ENCODE measurements around the gene TBC1D5. TPM values are rescaled to one million over a fixed set of nuclear protein-coding genes. Genes with fewer than 3 reads are reported as not detected.

Gene TBC1D5
- total and polyA plus RNA-seq, 4 donors, result 11.8 to 75.5 (median 34.5) TPM

GRCh38 chr3:17479681-17480405 lies 262.6 kb downstream of the TBC1D5 start:
- Histone ChIP-seq H3K27ac (ENCODE audit: low read depth in 1 of 2, low read length in 2 of 2) (no peak overlapping the region), H3K4me1 (ENCODE audit: control insufficient read depth in 1 of 2, insufficient read depth in 2 of 2, low read length in 2 of 2) (no peaks in the 10 kb centered on the region), H3K27me3 (ENCODE audit: control insufficient read depth in 1 of 2, insufficient read depth in 2 of 2, low read length in 1 of 2) (no peaks in the 10 kb centered on the region), H3K4me3 (ENCODE audit: low read length in 2 of 2) (no peak overlapping the region), H3K9me3 (ENCODE audit: control insufficient read depth, low read length) (no peaks in the 10 kb centered on the region), H3K36me3 (ENCODE audit: control insufficient read depth in 1 of 2, insufficient read depth in 2 of 2, low read length in 1 of 2) (no peaks in the 10 kb centered on the region)
- ATAC-seq (ENCODE audit: low FRiP score) (no peak), DNase-seq (no peak)
- 98% methylated on average over 16 of the region's 16 CpGs for WGBS, 2 donors
- intact Hi-C loops (cut with DNase I), result no loop called here

DNA sequence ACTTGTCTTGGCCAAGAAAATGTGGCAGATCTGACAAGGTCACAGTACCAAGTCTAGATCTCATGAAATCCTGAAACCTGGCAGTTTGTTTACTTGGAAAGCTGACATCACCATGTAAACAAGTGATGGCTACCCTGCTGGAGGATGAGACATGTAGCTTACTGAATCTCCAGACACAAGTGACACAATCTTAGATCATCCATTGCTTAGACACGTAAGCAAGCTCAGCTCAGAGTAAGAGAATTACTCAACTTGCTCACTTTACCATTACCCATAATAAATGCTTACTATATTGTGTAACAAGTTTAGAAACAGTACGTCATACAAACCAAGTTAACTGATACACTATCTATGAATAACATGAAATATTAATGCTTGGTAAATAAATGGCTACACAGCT lies 263.8 kb downstream of the TBC1D5 start:
- no peaks in the 10 kb centered on the region for H3K4me1 ChIP-seq (ENCODE audit: control insufficient read depth in 1 of 2, insufficient read depth in 2 of 2, low read length in 2 of 2)
- H3K4me3 ChIP-seq (ENCODE audit: low read length in 2 of 2), result no peak overlapping the region
- WGBS, 2 donors, result 76 to 85% methylated on average over 2 of the region's 2 CpGs
- H3K27ac ChIP-seq (ENCODE audit: low read depth in 1 of 2, low read length in 2 of 2), result no peak overlapping the region
- no peak for DNase-seq
- intact Hi-C loops (cut with DNase I), result no loop called here
- ATAC-seq (ENCODE audit: low FRiP score), result no peak
- no peaks in the 10 kb centered on the region for H3K9me3 ChIP-seq (ENCODE audit: control insufficient read depth, low read length)
- H3K27me3 ChIP-seq (ENCODE audit: control insufficient read depth in 1 of 2, insufficient read depth in 2 of 2, low read length in 1 of 2), result no peaks in the 10 kb centered on the region
- no peaks in the 10 kb centered on the region for H3K36me3 ChIP-seq (ENCODE audit: control insufficient read depth in 1 of 2, insufficient read depth in 2 of 2, low read length in 1 of 2)

GRCh38 chr3:17473761-17474160 lies 268.7 kb downstream of the TBC1D5 start:
- peaks cover 0 to 2% of the 10 kb centered on the region in 2 donors for H3K4me1 ChIP-seq (ENCODE audit: control insufficient read depth in 1 of 2, insufficient read depth in 2 of 2, low read length in 2 of 2)
- no peak overlapping the region for H3K4me3 ChIP-seq (ENCODE audit: low read length in 2 of 2)
- no peaks in the 10 kb centered on the region for H3K27me3 ChIP-seq (ENCODE audit: control insufficient read depth in 1 of 2, insufficient read depth in 2 of 2, low read length in 1 of 2)
- intact Hi-C loops (cut with DNase I), result no loop called here
- ATAC-seq (ENCODE audit: low FRiP score), result no peak
- H3K9me3 ChIP-seq (ENCODE audit: control insufficient read depth, low read length), result no peaks in the 10 kb centered on the region
- no peak for DNase-seq
- H3K36me3 ChIP-seq (ENCODE audit: control insufficient read depth in 1 of 2, insufficient read depth in 2 of 2, low read length in 1 of 2), result no peaks in the 10 kb centered on the region
- no peak overlapping the region for H3K27ac ChIP-seq (ENCODE audit: low read depth in 1 of 2, low read length in 2 of 2)

GRCh38 chr3:17469954-17470353 lies 272.5 kb downstream of the TBC1D5 start:
- Histone ChIP-seq H3K27me3 (ENCODE audit: control insufficient read depth in 1 of 2, insufficient read depth in 2 of 2, low read length in 1 of 2) (no peaks in the 10 kb centered on the region), H3K4me3 (ENCODE audit: low read length in 2 of 2) (no peak overlapping the region), H3K27ac (ENCODE audit: low read depth in 1 of 2, low read length in 2 of 2) (no peak overlapping the region), H3K4me1 (ENCODE audit: control insufficient read depth in 1 of 2, insufficient read depth in 2 of 2, low read length in 2 of 2) (peaks cover 0 to 2% of the 10 kb centered on the region in 2 donors), H3K36me3 (ENCODE audit: control insufficient read depth in 1 of 2, insufficient read depth in 2 of 2, low read length in 1 of 2) (no peaks in the 10 kb centered on the region), H3K9me3 (ENCODE audit: control insufficient read depth, low read length) (no peaks in the 10 kb centered on the region)
- WGBS, 2 donors, result 8 to 9% methylated on average over 1 of the region's 1 CpG
- intact Hi-C loops (cut with DNase I), result no loop called here
- DNase-seq (no peak), ATAC-seq (ENCODE audit: low FRiP score) (peak; percentile 56)

DNA sequence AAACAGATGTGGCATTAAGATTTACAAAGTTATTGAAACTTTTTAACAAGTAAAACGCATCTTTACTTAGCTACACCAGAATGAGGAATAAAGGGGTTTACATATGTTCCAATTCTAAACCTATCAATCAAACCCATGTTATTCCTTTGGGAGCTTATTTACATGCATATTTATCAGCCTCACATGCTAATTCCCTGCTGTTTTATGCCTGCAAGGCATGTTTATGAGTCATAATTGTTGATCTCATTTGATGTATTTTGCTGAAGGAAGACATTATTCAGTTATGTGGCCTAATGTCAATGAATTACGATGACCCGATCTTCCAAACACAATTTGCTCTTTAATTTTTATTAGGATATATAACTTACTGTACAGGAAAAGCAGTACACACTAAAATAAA lies 272.9 kb downstream of the TBC1D5 start:
- H3K9me3 ChIP-seq (ENCODE audit: control insufficient read depth, low read length), result no peaks in the 10 kb centered on the region
- no peak overlapping the region for H3K4me3 ChIP-seq (ENCODE audit: low read length in 2 of 2)
- no peaks in the 10 kb centered on the region for H3K36me3 ChIP-seq (ENCODE audit: control insufficient read depth in 1 of 2, insufficient read depth in 2 of 2, low read length in 1 of 2)
- H3K27me3 ChIP-seq (ENCODE audit: control insufficient read depth in 1 of 2, insufficient read depth in 2 of 2, low read length in 1 of 2), result no peaks in the 10 kb centered on the region
- peaks cover 0 to 2% of the 10 kb centered on the region in 2 donors for H3K4me1 ChIP-seq (ENCODE audit: control insufficient read depth in 1 of 2, insufficient read depth in 2 of 2, low read length in 2 of 2)
- no peak overlapping the region for H3K27ac ChIP-seq (ENCODE audit: low read depth in 1 of 2, low read length in 2 of 2)
- ATAC-seq (ENCODE audit: low FRiP score) (no peak), DNase-seq (no peak)
- intact Hi-C loops (cut with DNase I), result no loop called here
- 66 to 69% methylated on average over 3 of the region's 3 CpGs for WGBS, 2 donors

GRCh38 chr3:17466028-17466427 lies 276.4 kb downstream of the TBC1D5 start:
- intact Hi-C loops (cut with DNase I), result no loop called here
- H3K27ac ChIP-seq (ENCODE audit: low read depth in 1 of 2, low read length in 2 of 2), result no peak overlapping the region
- ATAC-seq (ENCODE audit: low FRiP score) (no peak), DNase-seq (no peak)
- H3K36me3 ChIP-seq (ENCODE audit: control insufficient read depth in 1 of 2, insufficient read depth in 2 of 2, low read length in 1 of 2), result no peaks in the 10 kb centered on the region
- H3K27me3 ChIP-seq (ENCODE audit: control insufficient read depth in 1 of 2, insufficient read depth in 2 of 2, low read length in 1 of 2), result no peaks in the 10 kb centered on the region
- no peaks in the 10 kb centered on the region for H3K9me3 ChIP-seq (ENCODE audit: control insufficient read depth, low read length)
- H3K4me1 ChIP-seq (ENCODE audit: control insufficient read depth in 1 of 2, insufficient read depth in 2 of 2, low read length in 2 of 2), result peaks cover 0 to 1% of the 10 kb centered on the region in 2 donors
- H3K4me3 ChIP-seq (ENCODE audit: low read length in 2 of 2), result no peak overlapping the region
- WGBS, 2 donors, result 96% methylated on average over 4 of the region's 4 CpGs

DNA sequence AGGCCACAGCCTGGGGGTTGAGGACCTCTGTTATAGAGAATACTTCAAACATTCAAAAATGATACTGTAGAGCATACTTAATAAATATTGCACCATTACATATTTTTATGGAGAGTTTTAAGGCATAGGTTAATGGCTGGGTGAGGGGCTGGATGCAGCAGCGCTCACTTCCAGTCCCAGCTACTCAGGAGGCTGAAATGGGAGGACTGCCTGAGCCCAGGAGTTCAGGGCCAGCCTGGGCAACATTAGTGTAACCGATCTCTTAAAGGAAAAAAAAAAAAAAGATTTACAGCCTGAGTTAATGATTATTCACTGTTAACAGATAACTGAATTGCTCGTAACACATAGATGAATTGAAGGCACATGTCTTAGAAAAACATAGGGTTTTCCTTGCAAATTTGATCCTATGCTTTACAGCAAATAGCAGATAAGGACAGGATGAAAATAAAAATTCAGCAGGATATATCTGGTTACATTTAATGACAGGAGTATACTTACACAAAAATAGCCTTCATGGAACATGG lies 282.9 kb downstream of the TBC1D5 start:
- Histone ChIP-seq H3K36me3 (ENCODE audit: control insufficient read depth in 1 of 2, insufficient read depth in 2 of 2, low read length in 1 of 2) (no peaks in the 10 kb centered on the region), H3K9me3 (ENCODE audit: control insufficient read depth, low read length) (no peaks in the 10 kb centered on the region), H3K27ac (ENCODE audit: low read depth in 1 of 2, low read length in 2 of 2) (no peak overlapping the region), H3K4me1 (ENCODE audit: control insufficient read depth in 1 of 2, insufficient read depth in 2 of 2, low read length in 2 of 2) (no peaks in the 10 kb centered on the region), H3K27me3 (ENCODE audit: control insufficient read depth in 1 of 2, insufficient read depth in 2 of 2, low read length in 1 of 2) (no peaks in the 10 kb centered on the region), H3K4me3 (ENCODE audit: low read length in 2 of 2) (no peak overlapping the region)
- ATAC-seq (ENCODE audit: low FRiP score), result no peak
- intact Hi-C loops (cut with DNase I), result no loop called here
- 63% methylated on average over 3 of the region's 3 CpGs for WGBS, 2 donors
- no peak for DNase-seq

- H3K36me3 ChIP-seq (ENCODE audit: control insufficient read depth in 1 of 2, insufficient read depth in 2 of 2, low read length in 1 of 2), result no peaks in the 10 kb centered on the region
- no peak for DNase-seq
- H3K4me1 ChIP-seq (ENCODE audit: control insufficient read depth in 1 of 2, insufficient read depth in 2 of 2, low read length in 2 of 2), result no peaks in the 10 kb centered on the region
- H3K27ac ChIP-seq (ENCODE audit: low read depth in 1 of 2, low read length in 2 of 2), result no peak overlapping the region
- 92 to 93% methylated on average over 1 of the region's 1 CpG for WGBS, 2 donors
- no peak for ATAC-seq (ENCODE audit: low FRiP score)
- H3K9me3 ChIP-seq (ENCODE audit: control insufficient read depth, low read length), result no peaks in the 10 kb centered on the region
- intact Hi-C loops (cut with DNase I), result no loop called here
- H3K27me3 ChIP-seq (ENCODE audit: control insufficient read depth in 1 of 2, insufficient read depth in 2 of 2, low read length in 1 of 2), result no peaks in the 10 kb centered on the region
- no peak overlapping the region for H3K4me3 ChIP-seq (ENCODE audit: low read length in 2 of 2)
Measured at GRCh38 chr3:17456650-17457049, 285.8 kb downstream of the TBC1D5 start.

GRCh38 chr3:17456046-17456445 lies 286.4 kb downstream of the TBC1D5 start:
- Histone ChIP-seq H3K27me3 (ENCODE audit: control insufficient read depth in 1 of 2, insufficient read depth in 2 of 2, low read length in 1 of 2) (no peaks in the 10 kb centered on the region), H3K27ac (ENCODE audit: low read depth in 1 of 2, low read length in 2 of 2) (no peak overlapping the region), H3K36me3 (ENCODE audit: control insufficient read depth in 1 of 2, insufficient read depth in 2 of 2, low read length in 1 of 2) (no peaks in the 10 kb centered on the region), H3K9me3 (ENCODE audit: control insufficient read depth, low read length) (no peaks in the 10 kb centered on the region), H3K4me1 (ENCODE audit: control insufficient read depth in 1 of 2, insufficient read depth in 2 of 2, low read length in 2 of 2) (no peaks in the 10 kb centered on the region), H3K4me3 (ENCODE audit: low read length in 2 of 2) (no peak overlapping the region)
- no peak for ATAC-seq (ENCODE audit: low FRiP score)
- intact Hi-C loops (cut with DNase I), result no loop called here
- no peak for DNase-seq

All from aorta (tissue), 5 donors.